GM23338 (cell line): ENCODE results near the gene FBXO41. TPM values are rescaled to one million over a fixed set of nuclear protein-coding genes. Genes with fewer than 3 reads are reported as not detected.

Experiments
- polyA plus RNA-seq: library from polyadenylated mRNA; unstranded; fragments of >200 nt; fragmentation: Nextera tagmentation; extraction: Ambion mirVana; gene quantifications from 2 replicates; pipeline ENCODE4 v1.2.1, GENCODE V29; 2016
- small RNA-seq: library from RNA; depleted of rRNA; stranded (forward); fragments of <200 nt; gene quantifications from one replicate; pipeline ENCODE3, GENCODE V24; 2014; ENCODE audit warnings: low replicate concordance
- total RNA-seq: library from RNA; depleted of rRNA; stranded (reverse); fragments of >200 nt; shearing (Covaris generic); gene quantifications from 2 replicates; pipeline ENCODE4 v1.2.3, GENCODE V29; 2014; rRNA removed

Gene FBXO41
- total and polyA plus RNA-seq, 2 experiments from 2014 or later, result 3.5 to 13.8 TPM

Small RNA genes lying within 50 kb of the gene (small RNA-seq; reads per million reads assigned to genes)
- gene RNU6-111P, result not detected

Other genes with a start within 250 kb of the FBXO41 start
- gene SFXN5, start 212.8 kb downstream of the FBXO41 start, total RNA-seq, result 25.8 and 26.3 TPM in 2 replicates
- 23.6 and 25.4 TPM in 2 replicates for gene SFXN5, start 212.8 kb downstream of the FBXO41 start, polyA plus RNA-seq
- gene RAB11FIP5, start 171.5 kb downstream of the FBXO41 start, total RNA-seq, result 15.7 and 16.6 TPM in 2 replicates
- gene RAB11FIP5, start 171.5 kb downstream of the FBXO41 start, polyA plus RNA-seq, result 4.3 and 4.4 TPM in 2 replicates
- gene NOTO, start 81.9 kb downstream of the FBXO41 start, total RNA-seq, result 0.47 and 0.73 TPM in 2 replicates
- 0.06 and 0.12 TPM in 2 replicates for gene NOTO, start 81.9 kb downstream of the FBXO41 start, polyA plus RNA-seq
- 45.8 and 47.3 TPM in 2 replicates for gene SMYD5, start 70.2 kb downstream of the FBXO41 start, total RNA-seq
- gene SMYD5, start 70.2 kb downstream of the FBXO41 start, polyA plus RNA-seq, result 17.9 and 20.5 TPM in 2 replicates
- 6.5 and 8.6 TPM in 2 replicates for gene PRADC1, start 51.2 kb downstream of the FBXO41 start, total RNA-seq
- gene PRADC1, start 51.2 kb downstream of the FBXO41 start, polyA plus RNA-seq, result 6.8 and 8.3 TPM in 2 replicates
- 516 and 642 TPM in 2 replicates for gene CCT7, start 50.2 kb downstream of the FBXO41 start, total RNA-seq
- gene CCT7, start 50.2 kb downstream of the FBXO41 start, polyA plus RNA-seq, result 269 and 287 TPM in 2 replicates
- gene EGR4, start 9.1 kb upstream of the FBXO41 start, total RNA-seq, result not detected in 2 replicates
- 0.23 TPM in 1 of 2 replicates, not detected in the other for gene EGR4, start 9.1 kb upstream of the FBXO41 start, polyA plus RNA-seq
- gene ALMS1, start 101.4 kb upstream of the FBXO41 start, total RNA-seq, result 65.7 and 66.8 TPM in 2 replicates
- gene ALMS1, start 101.4 kb upstream of the FBXO41 start, polyA plus RNA-seq, result 35.0 and 38.8 TPM in 2 replicates